ENCODE results near the gene IPO4.

IPO4 gene

GRCh38 chr14:24135834-24136683 lies 52.6 kb downstream of the IPO4 start, which contains the start of gene PSME1:
TSS of gene PSME1 (plus strand) at chr14:24136194. CDS start at chr14:24136263, 69 bp downstream.
- in situ Hi-C loops (cut with HindIII; ENCODE audit: low sequenced_read_pairs) = no loop called here

- in situ Hi-C loops (cut with HindIII; ENCODE audit: low sequenced_read_pairs) = no loop called here
These were observed 53.1 kb downstream of the IPO4 start for GRCh38 chr14:24135584-24135833.

- in situ Hi-C loops (cut with HindIII; ENCODE audit: low sequenced_read_pairs) = no loop called here
These were observed 54.9 kb downstream of the IPO4 start for GRCh38 chr14:24133735-24134134.

GRCh38 chr14:24132976-24133375 lies 55.6 kb downstream of the IPO4 start:
- in situ Hi-C loops (cut with HindIII; ENCODE audit: low sequenced_read_pairs) = no loop called here

GRCh38 chr14:24132061-24132685 lies 56.4 kb downstream of the IPO4 start:
- in situ Hi-C loops (cut with HindIII; ENCODE audit: low sequenced_read_pairs) = no loop called here

- in situ Hi-C loops (cut with HindIII; ENCODE audit: low sequenced_read_pairs) = no loop called here
These were observed 57.1 kb downstream of the IPO4 start for GRCh38 chr14:24131549-24131966.

- in situ Hi-C loops (cut with HindIII; ENCODE audit: low sequenced_read_pairs) = no loop called here
These were observed 57.7 kb downstream of the IPO4 start for GRCh38 chr14:24130717-24131548.

- in situ Hi-C loops (cut with HindIII; ENCODE audit: low sequenced_read_pairs) = no loop called here
These were observed 58.3 kb downstream of the IPO4 start, which contains the start of gene FITM1 for GRCh38 chr14:24130380-24130716. TSS of gene FITM1 (plus strand) at chr14:24130659. CDS start at chr14:24131564, 905 bp downstream.
